PC-9 (cell line): ENCODE measurements around the gene CENPP. TPM values are rescaled to one million over a fixed set of nuclear protein-coding genes. Genes with fewer than 3 reads are reported as not detected.

Experiments
- BruUV-seq: library from RNA; stranded (reverse); fragments of 400-500 nt; replicated peaks from 2 replicates; lab custom pipeline; 2021; lab: Mats Ljungman, UMichigan
- CTCF ChIA-PET: fragments of 300-600 bp; sonication (Branson Sonifier 250); formaldehyde crosslinking; loops from one replicate; lab custom pipeline; 2022; ENCODE audit warnings: antibody characterized with exemption; lab: Charles Lee
- POLR2A ChIA-PET: fragments of 300-600 bp; sonication (Branson Sonifier 250); formaldehyde crosslinking; loops from one replicate; lab custom pipeline; 2022; ENCODE audit warnings: antibody characterized with exemption; ENCODE audit not compliant: unreplicated experiment; lab: Charles Lee
- DNase-seq, 2 experiments: peaks; one replicate each; pipeline versions ENCODE4 v3.0.0 to v3.0.0-alpha.2; 2015 to 2022; ENCODE audit warnings: mixed read lengths in 1 of 2
- H2AFZ ChIP-seq: fragments of 200-600 bp; sonication (generic); 2 replicates; pipeline ENCODE4 v1.8.1; 2017; ENCODE audit warnings: antibody characterized with exemption
- H3F3A ChIP-seq: fragments of 200-600 bp; sonication (generic); 2 replicates; pipeline ENCODE4 v1.8.1; 2017; ENCODE audit warnings: antibody characterized with exemption, mild to moderate bottlenecking, low read depth; ENCODE audit not compliant: insufficient read depth
- H3K27ac ChIP-seq: fragments of 200-600 bp; sonication (generic); 2 replicates; pipeline ENCODE4 v1.6.1; 2016; ENCODE audit warnings: mixed run types
- H3K27me3 ChIP-seq: fragments of 200-600 bp; sonication (generic); 2 replicates; pipeline ENCODE4 v1.6.1; 2016; ENCODE audit warnings: low read depth, mixed run types; ENCODE audit not compliant: insufficient read depth
- H3K36me3 ChIP-seq: fragments of 200-600 bp; sonication (generic); 2 replicates; pipeline ENCODE4 v1.6.1; 2016; ENCODE audit warnings: low read depth, mixed run types
- H3K4me1 ChIP-seq: fragments of 200-600 bp; sonication (generic); replicated peaks from 2 replicates; pipeline ENCODE4 v1.6.1; 2016; ENCODE audit warnings: mixed run types; ENCODE audit not compliant: insufficient read depth
- H3K4me2 ChIP-seq: fragments of 200-600 bp; sonication (generic); 2 replicates; pipeline ENCODE4 v1.6.1; 2017; ENCODE audit warnings: mixed run types
- H3K4me3 ChIP-seq: fragments of 200-600 bp; sonication (generic); 2 replicates; pipeline ENCODE4 v1.6.1; 2016; ENCODE audit warnings: mixed run types
- H3K79me2 ChIP-seq: fragments of 200-600 bp; sonication (generic); 2 replicates; pipeline ENCODE4 v1.6.1; 2017; ENCODE audit warnings: low read depth, mixed run types
- H3K9me2 ChIP-seq: fragments of 200-600 bp; sonication (generic); 2 replicates; pipeline ENCODE4 v1.8.1; 2017; ENCODE audit warnings: mild to moderate bottlenecking; ENCODE audit not compliant: insufficient read depth
- H3K9me3 ChIP-seq: fragments of 200-600 bp; sonication (generic); 2 replicates; pipeline ENCODE4 v1.8.1; 2016; ENCODE audit warnings: low read depth; ENCODE audit not compliant: insufficient read depth
- H4K20me1 ChIP-seq: fragments of 200-600 bp; sonication (generic); 2 replicates; pipeline ENCODE4 v1.8.1; 2017; ENCODE audit not compliant: insufficient read depth
- EZH2 ChIP-seq: fragments of 200-600 bp; sonication (generic); IDR thresholded peaks from 2 replicates; pipeline ENCODE4 v1.8.0; 2017; ENCODE audit warnings: antibody characterized with exemption, low read depth
- intact Hi-C: fragments of 100-400 bp; cut with micrococcal nuclease; formaldehyde crosslinking; loops from one replicate; pipeline ENCODE4 v1.10.0; 2022; ENCODE audit not compliant: unreplicated experiment
- total RNA-seq: library from RNA; stranded (reverse); gene quantifications from 2 replicates; pipeline ENCODE4 v1.2.3, GENCODE V29; 2021
- TF ChIP-seq, protein P1 (sequence below): fragments of 200-600 bp; sonication (generic); conservative IDR thresholded peaks from 2 replicates; pipeline ENCODE4 v1.6.1; 2017; ENCODE audit warnings: mixed run types, antibody characterized with exemption, mild to moderate bottlenecking, moderate library complexity

The CENPP gene
- total RNA-seq, 1 experiment from 2014 or later = 10.0 TPM

DNA sequence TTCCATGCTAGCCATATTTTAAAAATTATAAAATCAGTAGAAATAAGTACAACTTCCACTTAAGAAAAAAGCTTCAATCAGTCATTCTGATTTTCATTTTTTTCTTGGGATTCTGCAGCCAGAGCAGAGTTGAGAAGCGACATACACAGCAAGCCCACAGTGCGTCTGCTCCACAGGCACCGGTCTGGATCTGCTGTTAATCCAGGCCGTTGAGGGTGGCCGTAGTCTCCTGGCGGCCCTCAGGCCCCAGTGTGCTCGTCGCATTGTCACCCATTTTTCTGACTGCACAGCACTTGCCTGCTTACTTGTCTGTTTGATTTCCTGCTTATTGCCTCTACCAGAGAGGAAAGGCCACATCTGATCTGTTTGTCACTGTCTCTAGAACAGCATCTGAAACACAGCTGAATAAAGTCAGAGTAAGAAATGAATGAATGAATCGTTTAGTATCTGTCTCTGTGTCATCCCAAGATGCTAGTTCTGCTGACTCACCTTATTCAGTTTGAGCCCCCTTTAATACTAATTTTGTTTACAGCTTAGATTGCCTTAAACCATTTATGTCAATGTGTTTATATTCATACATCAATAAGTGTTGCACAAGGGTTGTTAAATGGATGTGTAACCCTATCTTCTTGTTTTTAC is 168.1 kb downstream of the CENPP start:
- BruUV-seq = no TSS peak
- no peak for TF ChIP-seq EZH2
- TF ChIP-seq, protein P1, sequence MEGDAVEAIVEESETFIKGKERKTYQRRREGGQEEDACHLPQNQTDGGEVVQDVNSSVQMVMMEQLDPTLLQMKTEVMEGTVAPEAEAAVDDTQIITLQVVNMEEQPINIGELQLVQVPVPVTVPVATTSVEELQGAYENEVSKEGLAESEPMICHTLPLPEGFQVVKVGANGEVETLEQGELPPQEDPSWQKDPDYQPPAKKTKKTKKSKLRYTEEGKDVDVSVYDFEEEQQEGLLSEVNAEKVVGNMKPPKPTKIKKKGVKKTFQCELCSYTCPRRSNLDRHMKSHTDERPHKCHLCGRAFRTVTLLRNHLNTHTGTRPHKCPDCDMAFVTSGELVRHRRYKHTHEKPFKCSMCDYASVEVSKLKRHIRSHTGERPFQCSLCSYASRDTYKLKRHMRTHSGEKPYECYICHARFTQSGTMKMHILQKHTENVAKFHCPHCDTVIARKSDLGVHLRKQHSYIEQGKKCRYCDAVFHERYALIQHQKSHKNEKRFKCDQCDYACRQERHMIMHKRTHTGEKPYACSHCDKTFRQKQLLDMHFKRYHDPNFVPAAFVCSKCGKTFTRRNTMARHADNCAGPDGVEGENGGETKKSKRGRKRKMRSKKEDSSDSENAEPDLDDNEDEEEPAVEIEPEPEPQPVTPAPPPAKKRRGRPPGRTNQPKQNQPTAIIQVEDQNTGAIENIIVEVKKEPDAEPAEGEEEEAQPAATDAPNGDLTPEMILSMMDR = no peak
- H3K4me1 ChIP-seq = no peaks in the 10 kb centered on the region
- intact Hi-C loops = no loop called here
- no peak overlapping the region for H3K27ac ChIP-seq
- H3K36me3 ChIP-seq = no peaks in the 10 kb centered on the region
- ChIA-PET CTCF (no interaction called here), POLR2A (no interaction called here)
- 0 out of 2 replicates have a peak, but pooled peaks cover 4% of the 10 kb centered on the region for H3K9me2 ChIP-seq
- no peak for DNase-seq
- H4K20me1 ChIP-seq = no peaks in the 10 kb centered on the region
- no peaks in the 10 kb centered on the region for H3K27me3 ChIP-seq
- no peak overlapping the region for H3K4me2 ChIP-seq
- H3K4me3 ChIP-seq = no peak overlapping the region
- H2AFZ ChIP-seq = no peak overlapping the region
- no peaks in the 10 kb centered on the region for H3F3A ChIP-seq
- H3K79me2 ChIP-seq = no peaks in the 10 kb centered on the region
- H3K9me3 ChIP-seq = no peaks in the 10 kb centered on the region; the same call in 1 of the 2 replicates

DNA sequence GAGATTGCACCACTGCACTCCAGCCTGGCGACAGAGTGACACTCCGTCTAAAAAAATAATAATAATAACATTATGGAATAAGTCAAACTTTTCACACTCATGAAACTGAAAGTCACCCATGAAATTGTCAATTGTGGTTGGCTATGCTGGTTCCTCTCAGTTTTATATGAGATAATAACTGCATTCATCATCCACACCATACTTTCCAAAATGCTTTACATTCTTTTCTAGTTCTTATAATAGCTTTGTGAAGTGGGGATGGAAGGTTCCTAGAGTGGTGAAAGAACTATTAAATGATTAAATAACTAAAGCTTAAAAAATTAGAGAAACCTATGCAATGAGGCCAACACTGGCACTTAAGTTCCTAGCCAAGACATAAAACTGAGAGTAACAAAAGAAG is 169.1 kb downstream of the CENPP start:
- no peaks in the 10 kb centered on the region for H3K27me3 ChIP-seq
- CTCF ChIA-PET = no interaction called here
- no peak overlapping the region for H3K4me3 ChIP-seq
- H3K4me2 ChIP-seq = no peak overlapping the region
- no peak for TF ChIP-seq EZH2
- TF ChIP-seq, protein P1 = no peak
- H3K36me3 ChIP-seq = no peaks in the 10 kb centered on the region
- H3K4me1 ChIP-seq = no peaks in the 10 kb centered on the region
- POLR2A ChIA-PET = no interaction called here
- H2AFZ ChIP-seq = no peak overlapping the region
- intact Hi-C loops = no loop called here
- no peak for DNase-seq
- no peak overlapping the region for H3K27ac ChIP-seq
- BruUV-seq = no TSS peak
- no peaks in the 10 kb centered on the region; the same call in 1 of the 2 replicates for H3K9me3 ChIP-seq
- H4K20me1 ChIP-seq = no peaks in the 10 kb centered on the region
- H3K9me2 ChIP-seq = 0 out of 2 replicates have a peak, but pooled peaks cover 4% of the 10 kb centered on the region
- no peaks in the 10 kb centered on the region for H3K79me2 ChIP-seq
- H3F3A ChIP-seq = no peaks in the 10 kb centered on the region

DNA sequence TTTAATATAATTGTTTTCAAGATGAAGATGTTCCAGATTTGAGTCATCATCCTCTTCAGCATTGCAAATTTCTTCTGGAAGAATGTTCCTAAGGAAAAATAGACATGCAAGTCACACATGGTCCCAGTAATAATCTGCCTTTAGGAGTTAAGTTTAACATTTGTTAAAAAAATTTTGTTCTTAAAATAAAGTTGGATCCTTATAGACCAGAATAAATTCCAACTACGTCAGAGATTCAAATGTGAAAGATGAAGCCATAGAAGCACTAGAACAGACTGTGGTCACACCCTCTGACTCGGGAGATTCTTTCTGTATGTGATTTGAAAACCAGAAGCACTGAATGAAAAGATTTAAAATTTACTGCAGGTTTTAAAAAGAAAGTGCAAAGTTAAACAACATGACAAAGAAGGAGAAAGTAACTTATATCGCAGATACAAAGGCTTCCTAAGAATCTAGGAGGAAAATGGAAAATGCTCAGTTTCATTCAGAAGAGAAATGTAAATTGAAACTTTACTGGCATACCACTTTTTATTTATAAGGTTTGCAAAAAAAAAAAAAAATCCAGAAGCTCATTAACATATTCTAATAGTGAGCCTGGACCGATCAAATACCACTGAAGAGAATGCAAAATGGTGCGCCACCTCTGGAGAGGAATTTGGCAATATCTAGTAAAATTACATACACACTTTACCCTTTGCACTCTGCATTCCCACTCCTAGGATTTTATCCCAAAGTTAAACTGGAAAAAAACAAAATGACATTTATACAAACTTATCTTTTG is 170.8 kb downstream of the CENPP start:
- H2AFZ ChIP-seq = no peak overlapping the region
- CTCF ChIA-PET = no interaction called here

More for the DNA sequence above, 170.8 kb downstream of the CENPP start:
- H3K4me1 ChIP-seq = peaks cover 1% of the 10 kb centered on the region; the same call in 1 of the 2 replicates
- H4K20me1 ChIP-seq = no peaks in the 10 kb centered on the region
- no peaks in the 10 kb centered on the region for H3K27me3 ChIP-seq
- no peak overlapping the region for H3K27ac ChIP-seq
- H3K9me2 ChIP-seq = 0 out of 2 replicates have a peak, but pooled peaks cover 4% of the 10 kb centered on the region
- POLR2A ChIA-PET = interaction anchor here (0.6 kb wide), 1 partner anchor 170 kb away, joined by 3 read pairs; no protein-coding TSS in a partner anchor
- H3K36me3 ChIP-seq = no peaks in the 10 kb centered on the region
- no peak overlapping the region for H3K4me3 ChIP-seq
- no TSS peak for BruUV-seq
- no peaks in the 10 kb centered on the region; the same call in 1 of the 2 replicates for H3F3A ChIP-seq
- TF ChIP-seq EZH2 = no peak
- TF ChIP-seq, protein P1 = no peak
- no peak overlapping the region for H3K4me2 ChIP-seq
- DNase-seq = no peak
- no peaks in the 10 kb centered on the region; the same call in 1 of the 2 replicates for H3K9me3 ChIP-seq
- intact Hi-C loops = no loop called here
- no peaks in the 10 kb centered on the region for H3K79me2 ChIP-seq
